ENCODE measurements around the gene OGFR. TPM values are rescaled to one million over a fixed set of nuclear protein-coding genes. Genes with fewer than 3 reads are reported as not detected.

OGFR gene
- total and polyA plus RNA-seq, 8 donors, result 23.2 to 58.3 (median 31.6) TPM

DNA sequence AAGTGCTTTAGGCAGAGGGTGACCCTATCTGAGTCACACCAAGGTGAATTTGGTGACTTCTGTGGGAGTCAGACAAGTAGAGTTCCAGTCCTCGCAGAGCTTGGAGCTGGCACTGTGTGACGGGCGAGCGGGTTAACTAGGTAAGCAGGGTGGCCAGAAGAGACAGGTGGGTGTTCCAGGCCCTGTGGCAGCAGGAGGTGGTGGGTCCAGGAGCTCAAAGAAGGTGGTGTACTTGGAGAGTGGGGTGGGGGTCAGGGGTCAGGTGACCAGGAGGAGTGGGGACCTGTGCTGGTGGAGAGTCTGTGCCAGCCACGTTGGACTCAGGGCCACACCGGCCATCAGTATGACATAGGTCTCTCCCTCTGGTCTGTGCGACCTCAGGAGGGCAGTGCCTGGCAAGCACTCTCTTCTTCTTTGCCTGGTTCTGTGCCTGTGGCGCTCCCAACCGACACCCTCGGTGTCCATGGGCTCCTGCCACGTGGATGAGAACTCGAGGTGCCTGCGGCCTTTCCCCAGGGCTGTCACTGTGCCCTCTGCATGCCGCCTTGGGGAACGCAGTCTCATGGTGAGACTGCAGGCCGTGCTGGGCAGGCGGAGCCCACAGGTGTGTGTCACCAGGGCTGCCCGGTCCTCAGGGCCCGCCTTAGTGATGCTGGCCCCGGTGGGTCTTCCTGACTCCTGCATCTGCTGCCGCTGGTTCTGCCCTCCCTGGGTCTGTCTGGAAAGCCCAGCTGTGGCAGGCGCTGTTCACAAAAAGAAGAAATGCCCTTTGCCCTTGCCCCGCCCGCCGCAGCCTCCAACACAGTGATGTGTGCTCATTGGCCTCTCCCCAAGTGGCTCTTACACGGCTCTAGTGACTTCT is 6.7 kb upstream of the OGFR start:
- Histone ChIP-seq H3K36me3 (peaks cover 0 to 41% of the 10 kb centered on the region in 2 donors), H3K4me1 (peaks cover 5 to 43% of the 10 kb centered on the region in 2 donors), H3K4me3 (peak overlapping the region in 1 of 2 donors; percentile 59), H3K27me3 (no peaks in the 10 kb centered on the region), H3K27ac (no peak overlapping the region), H3K9me3 (no peaks in the 10 kb centered on the region)
- TF ChIP-seq, protein P1, sequence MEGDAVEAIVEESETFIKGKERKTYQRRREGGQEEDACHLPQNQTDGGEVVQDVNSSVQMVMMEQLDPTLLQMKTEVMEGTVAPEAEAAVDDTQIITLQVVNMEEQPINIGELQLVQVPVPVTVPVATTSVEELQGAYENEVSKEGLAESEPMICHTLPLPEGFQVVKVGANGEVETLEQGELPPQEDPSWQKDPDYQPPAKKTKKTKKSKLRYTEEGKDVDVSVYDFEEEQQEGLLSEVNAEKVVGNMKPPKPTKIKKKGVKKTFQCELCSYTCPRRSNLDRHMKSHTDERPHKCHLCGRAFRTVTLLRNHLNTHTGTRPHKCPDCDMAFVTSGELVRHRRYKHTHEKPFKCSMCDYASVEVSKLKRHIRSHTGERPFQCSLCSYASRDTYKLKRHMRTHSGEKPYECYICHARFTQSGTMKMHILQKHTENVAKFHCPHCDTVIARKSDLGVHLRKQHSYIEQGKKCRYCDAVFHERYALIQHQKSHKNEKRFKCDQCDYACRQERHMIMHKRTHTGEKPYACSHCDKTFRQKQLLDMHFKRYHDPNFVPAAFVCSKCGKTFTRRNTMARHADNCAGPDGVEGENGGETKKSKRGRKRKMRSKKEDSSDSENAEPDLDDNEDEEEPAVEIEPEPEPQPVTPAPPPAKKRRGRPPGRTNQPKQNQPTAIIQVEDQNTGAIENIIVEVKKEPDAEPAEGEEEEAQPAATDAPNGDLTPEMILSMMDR (IDR thresholded peaks at IDR 0.05), result no peak
- intact Hi-C loops (cut with DNase I), result no loop called here
- DNase-seq (no peak), ATAC-seq (no peak)

DNA sequence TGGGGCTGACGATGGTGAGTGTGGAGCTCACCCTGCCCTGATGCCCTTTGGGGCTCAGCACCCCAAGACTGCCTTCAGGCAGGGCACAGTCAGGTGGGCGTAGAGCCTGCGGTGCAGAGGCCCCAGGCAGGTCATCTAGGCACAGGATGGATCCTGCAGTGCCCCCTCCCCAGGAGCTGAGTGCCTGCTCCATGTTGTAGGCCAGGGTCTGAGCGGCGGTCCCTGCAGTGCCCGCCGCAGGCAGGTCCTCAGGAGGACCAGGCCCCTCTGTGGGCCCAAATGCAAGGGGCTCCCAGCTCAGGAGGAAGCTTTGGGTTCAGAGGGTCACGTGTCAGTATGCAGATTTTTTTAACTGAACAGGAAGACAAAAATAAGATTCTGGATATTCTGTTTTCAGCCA is 5.6 kb upstream of the OGFR start:
- no peaks in the 10 kb centered on the region for H3K9me3 ChIP-seq
- no peaks in the 10 kb centered on the region for H3K27me3 ChIP-seq
- peaks cover 5 to 44% of the 10 kb centered on the region in 2 donors for H3K4me1 ChIP-seq
- H3K4me3 ChIP-seq, result no peak overlapping the region
- TF ChIP-seq, protein P1 (IDR thresholded peaks at IDR 0.05), result no peak
- peaks cover 0 to 41% of the 10 kb centered on the region in 2 donors for H3K36me3 ChIP-seq
- DNase-seq (no peak), ATAC-seq (no peak)
- intact Hi-C loops (cut with DNase I), result no loop called here
- no peak overlapping the region for H3K27ac ChIP-seq

DNA sequence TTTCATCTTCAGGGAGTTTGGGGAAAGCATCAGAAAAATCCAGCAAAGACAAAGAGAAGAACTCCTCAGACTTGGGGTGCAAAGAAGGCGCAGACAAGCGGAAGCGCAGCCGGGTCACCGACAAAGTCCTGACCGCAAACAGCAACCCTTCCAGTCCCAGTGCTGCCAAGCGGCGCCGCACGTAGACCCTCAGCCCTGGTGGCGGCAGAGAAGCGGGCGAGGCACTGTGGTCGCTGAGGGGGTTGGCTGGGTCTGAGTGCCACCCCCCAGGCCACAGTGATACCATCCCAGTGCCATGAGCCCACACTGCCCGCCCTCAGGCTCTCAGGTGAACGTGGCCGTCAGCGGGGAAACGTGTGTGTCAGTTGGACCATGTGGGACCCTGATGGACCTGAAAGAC is 5.2 kb upstream of the OGFR start:
- ATAC-seq (no peak), DNase-seq (no peak)
- H3K4me3 ChIP-seq, result no peak overlapping the region
- no peaks in the 10 kb centered on the region for H3K9me3 ChIP-seq
- H3K4me1 ChIP-seq, result peaks cover 5 to 46% of the 10 kb centered on the region in 2 donors
- peaks cover 0 to 41% of the 10 kb centered on the region in 2 donors for H3K36me3 ChIP-seq
- intact Hi-C loops (cut with DNase I), result no loop called here
- TF ChIP-seq, protein P1 (IDR thresholded peaks at IDR 0.05), result no peak
- no peaks in the 10 kb centered on the region for H3K27me3 ChIP-seq
- H3K27ac ChIP-seq, result no peak overlapping the region

DNA sequence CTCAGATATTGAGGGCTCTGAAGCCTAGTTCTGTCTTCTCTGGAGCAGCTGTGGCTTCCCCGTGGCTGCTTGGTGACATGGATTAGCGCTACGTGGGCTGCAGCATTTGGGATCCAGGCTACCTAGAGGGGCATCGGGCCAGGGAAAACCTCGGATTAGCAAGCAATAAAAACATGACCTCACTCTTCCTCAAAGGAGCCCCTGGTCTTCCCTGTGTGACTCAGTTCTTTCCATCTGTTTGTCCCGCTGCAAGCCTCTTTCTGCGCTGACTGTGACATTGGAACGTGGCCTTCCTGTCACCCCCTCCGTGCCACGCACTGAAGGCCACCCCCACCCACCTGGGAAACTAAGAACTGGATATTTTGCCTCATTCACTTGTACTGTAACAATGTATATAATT is 4.8 kb upstream of the OGFR start:
- DNase-seq (no peak), ATAC-seq (no peak)
- TF ChIP-seq, protein P1 (IDR thresholded peaks at IDR 0.05), result no peak
- Histone ChIP-seq H3K36me3 (peaks cover 0 to 41% of the 10 kb centered on the region in 2 donors), H3K27me3 (no peaks in the 10 kb centered on the region), H3K27ac (no peak overlapping the region), H3K9me3 (no peaks in the 10 kb centered on the region), H3K4me3 (no peak overlapping the region), H3K4me1 (peaks cover 5 to 42% of the 10 kb centered on the region in 2 donors)
- intact Hi-C loops (cut with DNase I), result no loop called here

Data from left lung (tissue), 10 donors.